OCI-LY7 (cell line): ENCODE results near the gene MTA3.

Experiments used
- EZH2phosphoT487 ChIP-seq: fragments of 200-600 bp; sonication (generic); IDR thresholded peaks from 2 replicates; pipeline ENCODE4 v1.6.1; 2018; ENCODE audit warnings: low read depth, borderline replicate concordance, mild to moderate bottlenecking, mixed run types, antibody characterized with exemption, low read length, moderate library complexity, mixed read lengths
- TF ChIP-seq, protein P1 (sequence below): fragments of 200-600 bp; sonication (generic); conservative IDR thresholded peaks from 2 replicates; pipeline ENCODE4 v1.5.1; 2014; ENCODE audit warnings: mild to moderate bottlenecking, antibody characterized with exemption, low read length, moderate library complexity, mixed read lengths

GRCh38 chr2:42566837-42567321 is 1.6 kb upstream of the MTA3 start:
- TF ChIP-seq, protein P1, sequence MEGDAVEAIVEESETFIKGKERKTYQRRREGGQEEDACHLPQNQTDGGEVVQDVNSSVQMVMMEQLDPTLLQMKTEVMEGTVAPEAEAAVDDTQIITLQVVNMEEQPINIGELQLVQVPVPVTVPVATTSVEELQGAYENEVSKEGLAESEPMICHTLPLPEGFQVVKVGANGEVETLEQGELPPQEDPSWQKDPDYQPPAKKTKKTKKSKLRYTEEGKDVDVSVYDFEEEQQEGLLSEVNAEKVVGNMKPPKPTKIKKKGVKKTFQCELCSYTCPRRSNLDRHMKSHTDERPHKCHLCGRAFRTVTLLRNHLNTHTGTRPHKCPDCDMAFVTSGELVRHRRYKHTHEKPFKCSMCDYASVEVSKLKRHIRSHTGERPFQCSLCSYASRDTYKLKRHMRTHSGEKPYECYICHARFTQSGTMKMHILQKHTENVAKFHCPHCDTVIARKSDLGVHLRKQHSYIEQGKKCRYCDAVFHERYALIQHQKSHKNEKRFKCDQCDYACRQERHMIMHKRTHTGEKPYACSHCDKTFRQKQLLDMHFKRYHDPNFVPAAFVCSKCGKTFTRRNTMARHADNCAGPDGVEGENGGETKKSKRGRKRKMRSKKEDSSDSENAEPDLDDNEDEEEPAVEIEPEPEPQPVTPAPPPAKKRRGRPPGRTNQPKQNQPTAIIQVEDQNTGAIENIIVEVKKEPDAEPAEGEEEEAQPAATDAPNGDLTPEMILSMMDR = no peak
- TF ChIP-seq EZH2phosphoT487 = no peak
